Measurements from ENCODE around the gene IL36A. TPM values are rescaled to one million over a fixed set of nuclear protein-coding genes. Genes with fewer than 3 reads are reported as not detected.

IL36A gene, protein sequence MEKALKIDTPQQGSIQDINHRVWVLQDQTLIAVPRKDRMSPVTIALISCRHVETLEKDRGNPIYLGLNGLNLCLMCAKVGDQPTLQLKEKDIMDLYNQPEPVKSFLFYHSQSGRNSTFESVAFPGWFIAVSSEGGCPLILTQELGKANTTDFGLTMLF
- not detected for total RNA-seq

DNA sequence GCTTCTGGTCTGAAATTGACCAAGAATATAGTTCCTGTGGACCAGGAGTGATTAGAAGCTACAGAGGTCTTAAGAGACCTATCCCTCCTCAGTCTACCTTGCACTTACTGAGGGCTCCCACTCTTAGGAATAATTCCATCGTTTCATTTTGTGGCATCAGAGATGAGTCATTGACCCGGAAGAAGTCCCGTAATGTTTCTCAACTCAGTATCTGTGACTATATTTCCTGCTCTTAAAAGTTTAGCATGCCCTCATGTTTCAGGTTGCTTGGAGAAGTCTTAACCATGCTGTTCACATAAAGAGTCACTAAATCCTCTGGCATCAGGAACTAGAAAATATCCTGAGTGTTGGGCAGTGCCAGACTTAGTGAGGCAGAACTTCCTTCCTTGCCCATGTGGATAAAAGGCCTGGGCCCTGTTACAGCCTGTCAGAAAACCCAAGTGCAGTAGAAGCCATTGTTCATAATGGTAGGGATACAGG is at the start of gene IL36A:
IL36A (plus strand) TSS at position 430 of the 480 bp plus-strand sequence. CDS start 413 bp downstream, outside the sequence.
- TF ChIP-seq, protein P1, sequence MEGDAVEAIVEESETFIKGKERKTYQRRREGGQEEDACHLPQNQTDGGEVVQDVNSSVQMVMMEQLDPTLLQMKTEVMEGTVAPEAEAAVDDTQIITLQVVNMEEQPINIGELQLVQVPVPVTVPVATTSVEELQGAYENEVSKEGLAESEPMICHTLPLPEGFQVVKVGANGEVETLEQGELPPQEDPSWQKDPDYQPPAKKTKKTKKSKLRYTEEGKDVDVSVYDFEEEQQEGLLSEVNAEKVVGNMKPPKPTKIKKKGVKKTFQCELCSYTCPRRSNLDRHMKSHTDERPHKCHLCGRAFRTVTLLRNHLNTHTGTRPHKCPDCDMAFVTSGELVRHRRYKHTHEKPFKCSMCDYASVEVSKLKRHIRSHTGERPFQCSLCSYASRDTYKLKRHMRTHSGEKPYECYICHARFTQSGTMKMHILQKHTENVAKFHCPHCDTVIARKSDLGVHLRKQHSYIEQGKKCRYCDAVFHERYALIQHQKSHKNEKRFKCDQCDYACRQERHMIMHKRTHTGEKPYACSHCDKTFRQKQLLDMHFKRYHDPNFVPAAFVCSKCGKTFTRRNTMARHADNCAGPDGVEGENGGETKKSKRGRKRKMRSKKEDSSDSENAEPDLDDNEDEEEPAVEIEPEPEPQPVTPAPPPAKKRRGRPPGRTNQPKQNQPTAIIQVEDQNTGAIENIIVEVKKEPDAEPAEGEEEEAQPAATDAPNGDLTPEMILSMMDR (IDR thresholded peaks at IDR 0.05; ENCODE audit: low read depth): no peak

DNA sequence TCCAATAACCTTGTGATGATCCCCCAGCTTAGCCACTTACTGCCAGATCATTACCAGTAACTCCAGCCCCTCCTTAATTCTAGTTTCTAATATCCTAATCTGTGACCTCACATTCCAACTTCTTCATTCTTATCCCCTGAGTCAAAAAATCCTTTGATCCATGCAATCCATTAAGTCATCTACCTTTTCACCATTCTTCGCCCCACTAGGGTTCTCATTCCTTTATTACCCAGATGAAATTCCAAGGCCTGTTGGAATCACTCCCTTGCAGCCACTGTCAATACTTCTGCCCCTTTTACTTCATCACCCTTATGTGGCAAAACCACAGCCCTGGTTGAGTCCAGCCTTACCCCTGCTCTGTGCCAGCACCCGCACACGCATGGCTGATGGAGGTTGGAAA is 47.7 kb upstream of the IL36A start:
- TF ChIP-seq, protein P1 (IDR thresholded peaks at IDR 0.05; ENCODE audit: low read depth): no peak

DNA sequence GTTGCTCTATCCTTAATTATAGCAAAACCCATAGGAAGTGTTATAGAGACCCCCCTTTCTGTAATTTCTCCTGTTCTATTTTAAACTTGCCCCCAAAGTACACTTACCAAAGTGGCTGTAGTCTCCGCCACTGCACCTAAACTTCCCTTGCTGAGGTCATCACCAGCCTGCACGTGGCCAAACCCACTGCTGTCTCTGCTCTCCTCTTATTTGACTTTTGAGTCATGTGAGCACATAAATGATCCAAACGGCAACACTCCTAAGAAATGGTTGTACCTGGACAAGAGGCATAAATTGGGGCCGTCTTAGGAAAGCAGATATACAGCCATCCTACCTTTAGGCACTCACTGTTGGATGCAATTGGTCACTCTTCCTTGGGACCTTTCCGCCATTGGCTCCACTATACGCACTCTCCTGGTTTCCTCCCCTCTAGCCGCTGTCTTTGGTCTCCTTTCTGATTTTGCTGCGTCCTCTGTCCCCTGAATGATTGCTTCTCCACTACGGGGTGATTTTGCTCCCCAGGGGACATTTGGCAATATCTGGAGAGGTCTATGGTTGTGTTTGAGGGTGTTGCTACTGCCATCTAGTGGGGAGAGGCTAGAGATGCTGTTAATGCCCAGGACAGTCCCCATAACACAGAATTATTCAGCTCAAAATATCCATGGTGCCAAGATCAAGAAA is 46.7 kb upstream of the IL36A start:
- TF ChIP-seq, protein P1 (IDR thresholded peaks at IDR 0.05; ENCODE audit: low read depth): no peak

DNA sequence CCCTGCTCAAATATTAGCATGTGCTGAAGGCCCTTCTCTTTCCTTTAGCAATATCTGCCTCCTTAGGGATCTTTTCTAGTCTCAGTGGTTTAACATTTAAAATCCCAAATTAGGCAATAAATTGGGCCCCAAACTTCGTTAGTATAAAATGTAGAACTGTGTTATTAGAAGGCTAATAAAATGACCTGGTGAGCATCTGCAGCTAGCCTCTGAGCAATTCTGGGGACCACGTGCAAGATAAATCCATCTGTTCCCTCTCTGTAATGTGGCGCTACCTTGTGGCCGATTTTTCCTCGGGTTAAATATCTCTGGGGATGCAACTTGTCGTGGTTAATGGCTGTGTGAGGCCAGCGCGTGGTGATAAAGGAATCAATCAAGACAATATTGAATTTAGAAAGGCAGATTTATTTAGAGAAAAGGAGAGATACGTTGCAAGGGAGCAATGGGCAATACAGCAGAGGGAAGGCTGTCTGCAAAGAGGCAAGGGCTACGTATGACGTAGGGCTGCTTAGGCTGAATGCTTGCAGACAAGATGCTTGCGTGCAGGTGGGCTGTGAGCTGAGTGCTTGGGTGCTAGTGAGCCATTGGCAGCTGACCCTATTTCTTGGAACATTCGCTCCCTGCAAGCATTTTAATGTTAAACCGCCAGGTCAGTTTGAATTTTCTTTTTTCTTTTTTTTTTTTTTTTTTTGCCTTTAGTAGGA is 46.0 kb upstream of the IL36A start:
- TF ChIP-seq, protein P1 (IDR thresholded peaks at IDR 0.05; ENCODE audit: low read depth): no peak

DNA sequence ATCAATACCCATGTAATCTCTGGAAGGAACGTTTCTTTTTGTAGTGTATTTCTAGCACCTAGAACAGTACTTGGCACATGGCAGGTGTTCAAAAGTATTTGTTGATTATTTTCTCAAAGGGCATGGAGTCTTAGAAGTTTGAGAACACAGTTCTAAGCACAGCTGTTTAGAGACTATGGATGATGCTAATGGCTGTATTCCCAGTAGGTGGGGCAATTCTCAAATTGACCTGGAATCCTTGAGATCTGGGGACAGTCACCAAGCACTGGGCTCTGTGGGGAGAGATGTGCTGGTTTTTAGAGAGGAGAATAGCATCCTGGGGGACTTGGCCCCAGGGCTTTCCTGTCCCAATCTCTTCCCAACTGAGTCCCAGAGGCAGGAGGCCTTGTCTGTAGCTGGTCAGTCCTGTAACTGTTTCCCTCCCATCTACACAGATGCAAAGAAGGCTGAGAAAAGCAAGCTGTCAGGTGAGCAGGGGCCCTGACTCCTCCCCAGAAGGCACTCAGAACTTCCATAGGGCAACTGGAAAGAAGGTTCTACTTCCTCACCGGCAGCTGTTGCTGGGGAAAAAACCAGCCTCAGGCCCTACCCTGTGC is 44.9 kb upstream of the IL36A start:
- TF ChIP-seq, protein P1 (IDR thresholded peaks at IDR 0.05; ENCODE audit: low read depth): no peak

DNA sequence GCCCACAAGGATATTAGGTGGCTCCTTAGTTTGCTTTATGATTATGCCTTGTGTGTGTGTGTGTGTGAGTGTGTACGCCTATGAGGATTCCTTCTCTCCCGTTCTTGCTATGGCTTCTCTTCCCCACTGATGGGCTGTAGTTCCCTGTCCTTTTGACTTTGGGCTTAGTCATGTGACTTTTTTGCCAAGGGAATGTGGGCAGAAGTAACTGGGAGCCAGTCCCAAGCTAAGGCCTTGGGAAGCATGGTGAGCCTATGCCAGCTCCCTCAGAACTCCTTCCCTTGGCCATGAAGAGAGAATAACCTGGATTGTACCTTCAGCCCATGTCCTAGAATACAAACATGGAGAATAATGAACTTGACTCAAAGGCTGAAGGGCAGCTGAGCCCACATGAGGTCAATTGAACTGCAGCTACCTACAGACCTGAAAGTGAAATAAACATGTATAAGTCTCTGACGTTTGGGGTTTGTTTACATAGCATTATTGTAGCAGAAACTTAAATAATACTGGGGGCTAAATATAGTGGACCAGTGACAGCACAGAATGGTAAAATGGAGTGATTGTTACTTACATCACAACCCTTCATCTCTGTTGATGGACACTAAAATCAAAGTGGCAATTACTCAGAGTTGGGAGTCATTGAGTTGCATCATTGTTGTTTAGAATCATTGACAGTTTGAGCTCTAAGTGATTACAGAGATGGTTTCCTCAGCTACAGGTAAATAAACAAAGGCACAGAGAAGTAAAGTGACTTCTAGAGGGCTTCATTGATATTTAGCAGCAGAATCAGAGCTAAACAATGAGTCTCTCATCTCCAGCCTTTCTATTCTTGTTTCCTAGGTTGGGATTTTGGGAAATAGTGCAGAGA is 42.7 kb upstream of the IL36A start:
- TF ChIP-seq, protein P1 (IDR thresholded peaks at IDR 0.05; ENCODE audit: low read depth): no peak
